GM23248 (cell line): ENCODE measurements around the gene OCLN. TPM values are rescaled to one million over a fixed set of nuclear protein-coding genes. Genes with fewer than 3 reads are reported as not detected.

Experiments used
- polyA plus RNA-seq: library from polyadenylated mRNA; unstranded; fragments of >200 nt; fragmentation: Nextera tagmentation; extraction: Ambion mirVana; gene quantifications from 2 replicates; pipeline ENCODE4 v1.2.1, GENCODE V29; 2016
- small RNA-seq: library from RNA; depleted of rRNA; stranded (forward); fragments of <200 nt; gene quantifications from one replicate; pipeline ENCODE3, GENCODE V24; 2014; ENCODE audit warnings: low read depth, low replicate concordance
- total RNA-seq: library from RNA; depleted of rRNA; stranded (reverse); fragments of >200 nt; shearing (Covaris generic); gene quantifications from 2 replicates; pipeline ENCODE4 v1.2.3, GENCODE V29; 2014; rRNA removed

The OCLN gene
- total and polyA plus RNA-seq, 2 experiments from 2014 or later: 0.59 to 1.7 TPM

Small RNA genes within 50 kb of the gene (small RNA-seq; reads per million reads assigned to genes)
- gene RN7SL616P: not detected
- not detected for gene RNU6-724P
- not detected for gene RPS27P14

Other genes starting within 250 kb of the OCLN start
- 0.97 and 1.9 TPM in 2 replicates for gene CCDC125, start 160.0 kb upstream of the OCLN start, total RNA-seq
- gene CCDC125, start 160.0 kb upstream of the OCLN start, polyA plus RNA-seq: 2.6 TPM in 2 replicates
- 17.0 and 20.0 TPM in 2 replicates for gene AK6, start 123.3 kb upstream of the OCLN start, total RNA-seq
- gene AK6, start 123.3 kb upstream of the OCLN start, polyA plus RNA-seq: 125 and 136 TPM in 2 replicates
- gene TAF9, start 123.3 kb upstream of the OCLN start, total RNA-seq: 60.8 and 79.4 TPM in 2 replicates
- 117 and 118 TPM in 2 replicates for gene TAF9, start 123.3 kb upstream of the OCLN start, polyA plus RNA-seq
- gene RAD17, start 123.0 kb upstream of the OCLN start, total RNA-seq: 15.8 and 27.8 TPM in 2 replicates
- gene RAD17, start 123.0 kb upstream of the OCLN start, polyA plus RNA-seq: 20.5 and 21.7 TPM in 2 replicates
- gene MARVELD2, start 77.7 kb upstream of the OCLN start, total RNA-seq: 2.8 and 5.5 TPM in 2 replicates
- gene MARVELD2, start 77.7 kb upstream of the OCLN start, polyA plus RNA-seq: 1.7 and 2.1 TPM in 2 replicates
- 24.4 and 45.8 TPM in 2 replicates for gene GTF2H2C, start 67.4 kb downstream of the OCLN start, total RNA-seq
- gene GTF2H2C, start 67.4 kb downstream of the OCLN start, polyA plus RNA-seq: 27.0 and 33.3 TPM in 2 replicates